Measurements from ENCODE around the gene ARL6IP5. TPM values are rescaled to one million over a fixed set of nuclear protein-coding genes. Genes with fewer than 3 reads are reported as not detected.

The ARL6IP5 gene
- total RNA-seq, 2 experiments from 2014 or later = 93.9 to 94.8 TPM

Small RNA genes within 50 kb of the gene (microRNA-seq; reads per million reads assigned to microRNA genes)
- 5.5 reads per million, percentile 18 among the genes with 10 or more reads in this experiment for gene MIR3136 (ENCODE audit: borderline microRNAs expressed, borderline number of aligned reads, borderline replicate concordance)

Other genes with a start within 250 kb of the ARL6IP5 start
- gene TAFA4, start 152.4 kb upstream of the ARL6IP5 start, total RNA-seq = not detected
- 10 to 100 TPM in 1 of 2 experiments, 1 to 10 TPM in 1; 9.3 to 12.0 TPM for gene EOGT, start 71.3 kb upstream of the ARL6IP5 start, total RNA-seq
- gene TMF1, start 32.6 kb upstream of the ARL6IP5 start, total RNA-seq = 10 to 100 TPM; 37.1 to 42.1 TPM
- gene UBA3, start 4.6 kb upstream of the ARL6IP5 start, total RNA-seq = 10 to 100 TPM; 79.0 to 84.1 TPM
- not detected for gene LMOD3, start 37.7 kb downstream of the ARL6IP5 start, total RNA-seq